ENCODE results near the gene ASB2. TPM values are rescaled to one million over a fixed set of nuclear protein-coding genes. Genes with fewer than 3 reads are reported as not detected.

Gene ASB2
- total RNA-seq, 2 donors from 2014 or later: 47.2 to 48.3 TPM

- Histone ChIP-seq H3K4me3 (no peak overlapping the region), H3K27ac (no peak overlapping the region), H3K36me3 (no peaks in the 10 kb centered on the region), H3K9me3 (no peaks in the 10 kb centered on the region), H3K27me3 (replicated peaks; ENCODE audit: insufficient read depth) (no peaks in the 10 kb centered on the region), H3K4me1 (ENCODE audit: control insufficient read depth in 1 of 2, low read depth in 2 of 2) (no peaks in the 10 kb centered on the region)
- DNase-seq (ENCODE audit: low spot score) (no peak), ATAC-seq (ENCODE audit: insufficient number of reproducible peaks, low FRiP score, low read depth) (no peak)
- TF ChIP-seq, protein P1, sequence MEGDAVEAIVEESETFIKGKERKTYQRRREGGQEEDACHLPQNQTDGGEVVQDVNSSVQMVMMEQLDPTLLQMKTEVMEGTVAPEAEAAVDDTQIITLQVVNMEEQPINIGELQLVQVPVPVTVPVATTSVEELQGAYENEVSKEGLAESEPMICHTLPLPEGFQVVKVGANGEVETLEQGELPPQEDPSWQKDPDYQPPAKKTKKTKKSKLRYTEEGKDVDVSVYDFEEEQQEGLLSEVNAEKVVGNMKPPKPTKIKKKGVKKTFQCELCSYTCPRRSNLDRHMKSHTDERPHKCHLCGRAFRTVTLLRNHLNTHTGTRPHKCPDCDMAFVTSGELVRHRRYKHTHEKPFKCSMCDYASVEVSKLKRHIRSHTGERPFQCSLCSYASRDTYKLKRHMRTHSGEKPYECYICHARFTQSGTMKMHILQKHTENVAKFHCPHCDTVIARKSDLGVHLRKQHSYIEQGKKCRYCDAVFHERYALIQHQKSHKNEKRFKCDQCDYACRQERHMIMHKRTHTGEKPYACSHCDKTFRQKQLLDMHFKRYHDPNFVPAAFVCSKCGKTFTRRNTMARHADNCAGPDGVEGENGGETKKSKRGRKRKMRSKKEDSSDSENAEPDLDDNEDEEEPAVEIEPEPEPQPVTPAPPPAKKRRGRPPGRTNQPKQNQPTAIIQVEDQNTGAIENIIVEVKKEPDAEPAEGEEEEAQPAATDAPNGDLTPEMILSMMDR (IDR thresholded peaks at IDR 0.05): no peak
Measured at GRCh38 chr14:93903342-93904184, 72.8 kb downstream of the ASB2 start.

GRCh38 chr14:93902619-93903307 lies 73.6 kb downstream of the ASB2 start:
- no peak for DNase-seq (ENCODE audit: low spot score)
- Histone ChIP-seq H3K27ac (no peak overlapping the region), H3K9me3 (no peaks in the 10 kb centered on the region), H3K27me3 (replicated peaks; ENCODE audit: insufficient read depth) (no peaks in the 10 kb centered on the region), H3K4me3 (no peak overlapping the region), H3K4me1 (ENCODE audit: control insufficient read depth in 1 of 2, low read depth in 2 of 2) (no peaks in the 10 kb centered on the region), H3K36me3 (no peaks in the 10 kb centered on the region)
- no peak for ATAC-seq (ENCODE audit: insufficient number of reproducible peaks, low FRiP score, low read depth)
- TF ChIP-seq, protein P1 (IDR thresholded peaks at IDR 0.05): no peak

DNA sequence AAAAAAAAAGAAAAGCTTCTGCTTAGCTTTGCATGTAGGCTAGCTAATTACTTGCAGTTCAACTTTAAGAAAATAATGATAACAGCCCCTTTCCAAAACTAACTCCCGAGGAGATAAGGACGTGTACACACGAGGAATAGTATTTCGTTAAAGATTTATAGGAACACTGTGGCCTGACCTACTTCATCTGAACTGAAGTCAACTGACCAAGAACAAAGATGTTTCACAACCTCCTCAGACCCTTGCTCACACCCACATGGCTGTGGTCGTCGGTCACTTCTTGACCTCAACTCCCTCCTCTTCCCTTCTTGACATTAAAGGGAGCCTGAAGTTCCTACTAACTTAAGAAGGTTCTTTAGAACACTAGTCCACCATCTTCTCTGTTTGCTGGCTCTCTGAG lies 74.6 kb downstream of the ASB2 start:
- Histone ChIP-seq H3K27ac (no peak overlapping the region), H3K9me3 (no peaks in the 10 kb centered on the region), H3K4me3 (no peak overlapping the region), H3K27me3 (replicated peaks; ENCODE audit: insufficient read depth) (no peaks in the 10 kb centered on the region), H3K4me1 (ENCODE audit: control insufficient read depth in 1 of 2, low read depth in 2 of 2) (no peaks in the 10 kb centered on the region), H3K36me3 (no peaks in the 10 kb centered on the region)
- DNase-seq (ENCODE audit: low spot score) (no peak), ATAC-seq (ENCODE audit: insufficient number of reproducible peaks, low FRiP score, low read depth) (no peak)
- TF ChIP-seq, protein P1 (IDR thresholded peaks at IDR 0.05): no peak

GRCh38 chr14:93898731-93899130 lies 77.6 kb downstream of the ASB2 start:
- H3K4me1 ChIP-seq (ENCODE audit: control insufficient read depth in 1 of 2, low read depth in 2 of 2): peaks cover 0 to 6% of the 10 kb centered on the region in 2 donors
- H3K27ac ChIP-seq: no peak overlapping the region
- H3K9me3 ChIP-seq: no peaks in the 10 kb centered on the region
- H3K36me3 ChIP-seq: no peaks in the 10 kb centered on the region
- ATAC-seq (ENCODE audit: insufficient number of reproducible peaks, low FRiP score, low read depth) (no peak), DNase-seq (ENCODE audit: low spot score) (no peak)
- no peaks in the 10 kb centered on the region for H3K27me3 ChIP-seq (replicated peaks; ENCODE audit: insufficient read depth)
- H3K4me3 ChIP-seq: no peak overlapping the region
- TF ChIP-seq, protein P1 (IDR thresholded peaks at IDR 0.05): no peak

GRCh38 chr14:93898081-93898611 lies 78.2 kb downstream of the ASB2 start:
- ATAC-seq (ENCODE audit: insufficient number of reproducible peaks, low FRiP score, low read depth): no peak
- TF ChIP-seq, protein P1 (IDR thresholded peaks at IDR 0.05): no peak
- peaks cover 0 to 11% of the 10 kb centered on the region in 2 donors for H3K4me1 ChIP-seq (ENCODE audit: control insufficient read depth in 1 of 2, low read depth in 2 of 2)

More at GRCh38 chr14:93898081-93898611, 78.2 kb downstream of the ASB2 start:
- H3K36me3 ChIP-seq: no peaks in the 10 kb centered on the region
- H3K27me3 ChIP-seq (replicated peaks; ENCODE audit: insufficient read depth): no peaks in the 10 kb centered on the region
- no peak overlapping the region for H3K27ac ChIP-seq
- H3K4me3 ChIP-seq: no peak overlapping the region
- H3K9me3 ChIP-seq: no peaks in the 10 kb centered on the region
- DNase-seq (ENCODE audit: low spot score): no peak

All from thoracic aorta (tissue), 2 donors.